K562 (cell line): Measurements from ENCODE around the gene SHF.

ENCODE experiments used
- ARID2 ChIP-seq: fragments of 450-650 bp; IDR thresholded peaks from 2 replicates; pipeline ENCODE4 v1.6.1; 2017; ENCODE audit warnings: antibody characterized with exemption, mild to moderate bottlenecking
- CTCF ChIP-seq, 3 experiments: IDR thresholded peaks in 2 of 3; conservative IDR thresholded peaks in 1 of 3; 2 replicates each; pipeline ENCODE4 v1.5.1; 2011 to 2012; ENCODE audit warnings: low read length in 3 of 3, mild to moderate bottlenecking in 3 of 3, control low read depth in 2 of 3, improper control_type of control experiment in 1 of 3, inconsistent platforms in 1 of 3, low read depth in 1 of 3, mixed read lengths in 1 of 3, moderate library complexity in 1 of 3; ENCODE audit not compliant: insufficient read depth in 2 of 3
- CUX1 ChIP-seq: fragments of 200-800 bp; sonication (Bioruptor generic); IDR thresholded peaks from 2 replicates; pipeline ENCODE4 v1.6.1; 2016; ENCODE audit warnings: missing genetic modification characterization, missing compliant biosample characterization
- NFYB ChIP-seq: IDR thresholded peaks from 2 replicates; pipeline ENCODE4 v1.6.1; 2011; ENCODE audit warnings: mild to moderate bottlenecking, moderate library complexity; ENCODE audit not compliant: insufficient read length; ENCODE audit errors: extremely low read depth
- PHF8 ChIP-seq: fragments of 200-600 bp; sonication (generic); IDR thresholded peaks from 2 replicates; pipeline ENCODE4 v1.6.1; 2012; ENCODE audit warnings: mixed run types, mild to moderate bottlenecking, inconsistent platforms, low read length, moderate library complexity, borderline replicate concordance
- RBM22 ChIP-seq: fragments of 200-400 bp; formaldehyde crosslinking; IDR thresholded peaks from 2 replicates; pipeline ENCODE4 v1.6.1; 2018; ENCODE audit warnings: low read length, low read depth; ENCODE audit not compliant: poor library complexity, severe bottlenecking

- TF ChIP-seq RBM22 (no peak), CTCF (IDR thresholded peaks at IDR 0.05 in 2 of 3, conservative IDR thresholded peaks at IDR 0.05 in 1 of 3; ENCODE audit: insufficient read depth in 2 of 3, low read depth in 1 of 3, low read length in 3 of 3) (no peak), ARID2 (no peak), NFYB (no peak), PHF8 (no peak), CUX1 (CRISPR knock-in tag) (no peak)
Measured at GRCh38 chr15:45163508-45163856, 24.3 kb downstream of the SHF start.
